IPS DF 6.9 (cell line): ENCODE measurements around the gene MYO1C.
A peak's percentile ranks its signal among the peaks of the same experiment; 100 is the strongest.

Experiments
- DNase-seq: peaks from one replicate; pipeline ENCODE4 v3.0.0-alpha.2; 2013; ENCODE audit warnings: low read depth, low spot score
- H3K27ac ChIP-seq: one replicate; pipeline ENCODE4 v1.5.1; 2013; ENCODE audit warnings: low read length, control low read depth
- H3K27me3 ChIP-seq: 2 replicates; pipeline ENCODE4 v1.6.1; 2013; ENCODE audit warnings: mild to moderate bottlenecking, low read length; ENCODE audit not compliant: control insufficient read depth, insufficient read depth
- H3K36me3 ChIP-seq: 2 replicates; pipeline ENCODE4 v1.6.1; 2013; ENCODE audit warnings: low read length; ENCODE audit not compliant: control insufficient read depth, insufficient read depth
- H3K4me1 ChIP-seq: 2 replicates; pipeline ENCODE4 v1.6.1; 2013; ENCODE audit warnings: low read length; ENCODE audit not compliant: control insufficient read depth, insufficient read depth
- H3K4me3 ChIP-seq: 2 replicates; pipeline ENCODE4 v1.5.1; 2013; ENCODE audit warnings: mild to moderate bottlenecking, low read length
- H3K9me3 ChIP-seq: 2 replicates; pipeline ENCODE4 v1.6.1; 2013; ENCODE audit warnings: low read length, inconsistent platforms; ENCODE audit not compliant: control insufficient read depth, insufficient read depth
- WGBS: extraction: QIAGEN DNeasy Blood & Tissue Kit; methylation state at CpG from one replicate; pipeline ENCODE4 v1.1.7; 2013; ENCODE audit warnings: mixed read lengths, missing lambda C conversion rate; ENCODE audit not compliant: insufficient read length, insufficient coverage; 5-methylcytosine and 5-hydroxymethylcytosine counted together

Gene MYO1C

DNA sequence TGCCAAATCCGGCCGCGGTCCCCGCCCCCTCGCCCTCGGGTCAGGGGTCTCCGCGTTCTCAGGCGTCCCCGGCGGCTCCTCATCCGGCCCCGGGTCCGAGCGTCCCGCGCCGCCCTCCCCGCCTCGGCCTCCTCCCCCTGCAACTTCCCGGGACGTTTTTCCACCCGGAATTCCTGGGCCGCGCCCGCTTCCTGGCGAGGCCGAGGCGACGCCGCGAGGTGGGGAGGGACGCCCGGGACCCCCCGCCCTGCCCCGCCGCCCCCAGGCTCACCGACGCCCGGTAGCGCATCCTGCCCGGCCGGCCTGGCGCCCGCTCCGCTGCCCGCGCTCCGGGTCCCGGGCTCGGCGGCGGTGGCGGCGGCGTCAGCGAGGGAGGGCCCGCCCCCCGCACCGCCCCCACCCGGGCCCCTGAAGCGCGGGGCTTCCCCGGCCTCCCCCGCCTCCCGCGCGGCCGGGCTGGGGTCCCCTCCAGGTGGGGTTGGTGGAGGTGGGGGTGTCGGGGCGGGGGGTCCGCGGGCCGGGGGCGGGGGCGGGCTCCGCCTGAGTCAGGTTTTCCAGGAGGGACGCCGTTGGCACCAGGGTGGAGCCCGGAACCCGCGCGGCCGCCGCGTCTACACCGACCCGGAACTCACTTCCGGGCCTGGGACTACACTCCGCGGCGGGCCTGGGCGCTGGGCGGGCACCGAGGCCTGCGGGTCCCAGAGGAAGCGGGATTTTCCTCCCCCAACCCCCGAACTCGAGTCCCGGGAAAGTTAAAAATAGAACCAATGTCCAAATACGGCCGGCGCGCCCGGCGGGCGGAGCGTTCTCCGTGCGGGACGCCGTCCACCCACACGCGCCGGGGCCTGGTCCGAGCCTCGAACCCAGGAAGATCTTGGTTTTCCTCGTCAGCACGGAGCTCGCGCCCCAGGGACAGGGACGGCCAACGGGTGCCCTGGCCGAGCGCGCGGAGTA, 6.8 kb downstream of the MYO1C start:
- peaks cover 3% of the 10 kb centered on the region; the same call in 1 of the 2 replicates for H3K4me1 ChIP-seq
- no peak for DNase-seq
- no CpG with 5 or more reads among the region's 127 CpGs for WGBS
- peak overlapping the region; percentile 43 for H3K4me3 ChIP-seq
- no peak overlapping the region for H3K27ac ChIP-seq
- no peaks in the 10 kb centered on the region for H3K27me3 ChIP-seq
- peaks cover 13% of the 10 kb centered on the region for H3K36me3 ChIP-seq
- H3K9me3 ChIP-seq = no peaks in the 10 kb centered on the region

DNA sequence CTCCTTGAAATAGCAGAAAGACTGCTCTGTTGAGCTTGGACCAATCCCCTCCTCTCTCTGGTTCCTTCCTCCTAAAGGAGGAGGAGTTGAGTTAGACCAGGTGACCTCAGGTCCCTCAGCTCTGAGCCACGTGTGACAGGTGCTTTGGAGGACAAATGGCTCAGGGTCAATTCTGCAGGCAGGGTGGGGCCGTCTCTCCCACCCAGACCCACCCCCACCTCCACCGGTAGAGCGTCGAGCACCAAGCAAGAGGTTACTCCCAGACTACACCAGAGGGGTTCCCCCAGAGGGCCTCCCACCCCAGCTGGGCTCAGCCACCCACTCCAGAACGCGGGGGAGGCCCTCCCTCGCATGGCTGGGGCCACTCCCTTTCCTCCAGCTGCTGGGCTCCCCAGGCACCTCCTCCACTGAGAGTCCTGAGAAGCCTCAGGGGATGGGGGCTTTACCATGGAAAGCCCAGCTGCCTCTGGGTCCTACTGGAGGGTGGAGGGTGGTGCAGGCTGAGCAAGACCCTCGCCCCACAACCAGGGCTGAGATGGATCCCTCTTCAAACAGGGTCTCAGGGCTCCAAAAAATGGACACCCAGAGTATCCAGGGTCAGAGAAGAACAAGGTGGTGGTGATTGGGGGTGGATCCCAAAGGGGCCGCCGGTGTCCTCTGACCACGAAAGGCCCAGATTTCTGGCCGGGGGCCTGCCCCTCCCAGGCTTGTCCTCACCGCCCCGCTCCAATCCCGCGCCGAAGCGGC, 7.6 kb downstream of the MYO1C start:
- DNase-seq = no peak
- no peaks in the 10 kb centered on the region for H3K9me3 ChIP-seq
- peaks cover 3% of the 10 kb centered on the region; the same call in 1 of the 2 replicates for H3K4me1 ChIP-seq
- H3K27ac ChIP-seq = no peak overlapping the region
- peaks cover 17% of the 10 kb centered on the region for H3K36me3 ChIP-seq
- WGBS = no CpG with 5 or more reads among the region's 19 CpGs
- peak overlapping the region; percentile 43; the same call in 1 of the 2 replicates for H3K4me3 ChIP-seq
- H3K27me3 ChIP-seq = no peaks in the 10 kb centered on the region

DNA sequence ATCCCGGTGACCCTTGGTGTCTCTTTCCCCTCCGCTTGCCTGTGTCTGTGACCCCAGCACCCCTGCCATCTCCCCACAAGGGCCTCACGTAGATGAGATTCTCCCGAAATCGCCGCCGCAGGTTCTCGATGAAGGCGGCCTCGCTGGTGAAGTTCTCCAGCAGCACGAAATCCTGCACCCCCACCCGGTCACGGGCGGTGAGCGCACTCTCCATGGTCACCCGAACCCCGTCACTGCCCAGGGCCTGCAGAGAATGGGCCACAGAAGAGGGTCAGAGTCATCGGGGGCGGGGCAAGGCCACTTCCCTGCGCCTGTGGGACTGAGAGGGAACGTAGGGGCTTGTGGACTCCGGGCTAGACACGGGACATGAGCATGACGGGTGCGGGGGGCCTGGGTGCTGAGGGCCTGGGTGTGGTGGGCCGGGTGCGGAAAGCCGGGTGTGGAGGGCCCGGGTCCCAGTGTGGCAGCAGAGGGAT, 8.4 kb downstream of the MYO1C start:
- WGBS = no CpG with 5 or more reads among the region's 29 CpGs
- peaks cover 3% of the 10 kb centered on the region; the same call in 1 of the 2 replicates for H3K4me1 ChIP-seq
- DNase-seq = no peak
- no peaks in the 10 kb centered on the region for H3K9me3 ChIP-seq
- no peak overlapping the region for H3K4me3 ChIP-seq
- H3K27ac ChIP-seq = no peak overlapping the region
- peaks cover 21% of the 10 kb centered on the region for H3K36me3 ChIP-seq
- no peaks in the 10 kb centered on the region for H3K27me3 ChIP-seq

DNA sequence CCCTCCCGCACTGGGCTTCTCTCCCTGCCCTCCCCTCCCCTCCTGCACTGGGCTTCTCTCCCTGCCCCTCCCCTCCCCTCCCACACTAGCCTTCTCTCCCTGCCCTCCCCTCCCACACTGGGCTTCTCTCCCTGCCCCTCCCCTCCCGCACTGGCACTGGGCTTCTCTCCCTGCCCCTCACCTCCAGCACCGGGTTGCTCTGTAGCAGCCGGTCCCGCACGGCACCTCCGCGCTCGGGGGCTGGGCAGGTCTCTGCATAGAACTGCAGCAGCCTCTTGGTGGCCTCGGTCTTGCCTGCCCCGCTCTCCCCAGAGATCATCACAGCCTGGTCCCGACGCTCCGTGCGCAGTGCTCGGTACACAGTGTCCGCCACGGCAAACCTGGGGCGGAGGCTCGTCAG, 9.8 kb downstream of the MYO1C start:
- no peak overlapping the region for H3K4me3 ChIP-seq
- no CpG with 5 or more reads among the region's 20 CpGs for WGBS
- no peak for DNase-seq
- no peaks in the 10 kb centered on the region for H3K9me3 ChIP-seq
- no peaks in the 10 kb centered on the region for H3K27me3 ChIP-seq
- peaks cover 30% of the 10 kb centered on the region for H3K36me3 ChIP-seq
- H3K4me1 ChIP-seq = peaks cover 3% of the 10 kb centered on the region; the same call in 1 of the 2 replicates
- no peak overlapping the region for H3K27ac ChIP-seq

DNA sequence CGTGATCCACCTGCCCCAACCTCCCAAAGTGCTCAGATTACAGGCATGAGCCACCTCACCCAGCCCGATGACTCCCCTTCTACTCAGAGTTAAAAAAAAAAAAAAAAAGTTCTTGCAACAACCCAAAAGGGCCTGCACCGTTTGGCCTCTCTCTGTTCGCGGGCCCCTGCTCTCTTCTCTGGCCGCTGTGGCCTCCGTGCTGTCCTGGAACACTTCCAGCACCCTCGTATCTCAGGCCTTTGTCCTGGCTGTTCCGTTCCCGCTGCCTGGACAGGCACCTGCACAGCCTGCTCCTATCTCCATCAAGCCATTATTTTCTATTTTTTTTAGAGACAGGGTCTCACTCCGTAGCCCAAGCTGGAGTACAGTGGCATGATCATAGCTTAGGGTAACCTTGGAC, 10.8 kb downstream of the MYO1C start:
- H3K36me3 ChIP-seq = peaks cover 35% of the 10 kb centered on the region
- WGBS = no CpG with 5 or more reads among the region's 11 CpGs
- no peaks in the 10 kb centered on the region for H3K9me3 ChIP-seq
- H3K4me1 ChIP-seq = 0 out of 2 replicates have a peak, but pooled peaks cover 2% of the 10 kb centered on the region
- H3K4me3 ChIP-seq = no peak overlapping the region
- no peak for DNase-seq
- H3K27me3 ChIP-seq = no peaks in the 10 kb centered on the region
- H3K27ac ChIP-seq = no peak overlapping the region

DNA sequence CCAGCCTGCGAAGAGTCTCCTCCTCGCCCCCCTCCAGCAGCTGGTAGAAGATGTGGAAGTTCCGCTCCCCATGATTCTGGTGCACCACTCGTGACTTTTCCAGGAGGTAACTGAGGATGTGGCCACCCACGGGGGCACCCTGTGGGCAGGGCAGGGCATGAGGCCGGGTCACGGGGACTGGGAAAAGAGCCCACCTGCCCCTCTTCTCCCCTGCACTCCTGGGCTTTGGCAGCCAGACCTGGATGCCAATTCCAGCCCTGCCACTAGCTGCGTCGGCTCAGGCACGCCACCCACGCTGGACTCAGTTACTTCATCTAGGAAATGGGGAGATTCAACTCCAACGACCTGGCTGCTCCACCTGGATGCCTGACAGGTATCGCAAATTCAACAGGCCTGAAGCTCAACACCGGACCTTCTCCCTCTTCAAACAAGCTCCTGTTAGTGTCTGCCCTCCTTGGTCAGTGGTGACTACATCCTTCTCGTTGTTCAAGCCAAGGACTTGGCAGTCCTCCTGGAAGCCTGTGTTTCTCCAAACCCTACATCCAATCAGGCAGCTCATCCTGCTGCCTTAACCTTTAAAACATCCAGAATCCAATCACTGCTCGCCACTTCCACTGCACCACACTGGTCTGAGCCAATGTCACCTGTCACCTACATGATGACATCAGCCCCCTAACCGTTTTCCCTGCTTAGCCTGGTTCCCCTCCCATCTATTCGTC, 11.6 kb downstream of the MYO1C start:
- WGBS = no CpG with 5 or more reads among the region's 18 CpGs
- no peak for DNase-seq
- H3K36me3 ChIP-seq = peaks cover 38% of the 10 kb centered on the region
- 0 out of 2 replicates have a peak, but pooled peaks cover 2% of the 10 kb centered on the region for H3K4me1 ChIP-seq
- no peak overlapping the region for H3K27ac ChIP-seq
- no peak overlapping the region for H3K4me3 ChIP-seq
- no peaks in the 10 kb centered on the region for H3K27me3 ChIP-seq
- H3K9me3 ChIP-seq = no peaks in the 10 kb centered on the region

DNA sequence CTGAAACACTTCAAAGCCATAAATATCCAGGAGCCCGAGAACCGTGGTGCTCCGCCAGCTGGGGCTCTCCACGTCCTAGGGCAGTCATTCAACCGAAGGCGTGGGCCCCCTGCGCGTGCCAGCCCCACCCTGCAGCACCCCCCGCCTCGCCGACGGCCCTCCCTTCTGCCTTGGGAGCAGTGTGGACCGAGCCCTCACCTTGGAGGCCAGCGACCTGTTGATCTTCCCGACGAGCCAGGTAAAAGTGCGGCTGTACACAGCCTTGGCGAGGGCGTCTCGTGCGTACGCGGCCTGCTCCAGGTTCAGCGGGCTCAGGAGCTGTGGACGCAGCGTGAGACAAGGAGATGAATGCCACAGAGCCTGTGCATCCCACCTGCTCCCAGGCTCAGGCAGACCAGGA, 14.1 kb downstream of the MYO1C start:
- Histone ChIP-seq H3K27me3 (no peaks in the 10 kb centered on the region), H3K4me3 (no peak overlapping the region), H3K36me3 (peaks cover 46% of the 10 kb centered on the region), H3K9me3 (no peaks in the 10 kb centered on the region), H3K27ac (no peak overlapping the region), H3K4me1 (no peaks in the 10 kb centered on the region)
- no peak for DNase-seq
- WGBS = no CpG with 5 or more reads among the region's 26 CpGs

DNA sequence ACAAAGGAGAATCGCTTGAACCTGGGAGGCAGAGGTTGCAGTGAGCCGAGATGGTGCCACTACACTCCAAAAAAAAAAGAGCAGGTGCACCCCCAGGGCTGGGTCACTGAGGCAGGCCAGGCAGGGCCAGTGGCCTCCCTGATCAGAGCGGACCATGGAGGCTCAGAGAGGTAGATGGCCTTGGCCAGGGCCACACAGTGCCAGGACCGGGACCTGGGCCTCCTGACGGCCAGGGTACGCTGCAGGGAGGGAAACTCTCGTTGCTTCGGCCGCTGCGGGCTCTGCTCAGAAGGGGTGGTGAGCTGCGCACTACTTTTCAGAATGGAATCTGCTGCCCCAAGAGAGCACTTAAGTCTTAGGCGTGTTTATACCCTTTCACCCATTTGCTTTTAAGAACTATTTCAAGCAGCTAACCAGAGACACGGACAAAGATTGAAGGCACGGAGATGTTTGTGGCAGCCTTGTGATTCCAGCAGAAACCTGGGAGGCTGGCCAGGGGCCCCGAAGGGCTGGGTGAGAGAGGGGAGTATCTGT, 17.1 kb downstream of the MYO1C start:
- no peak for DNase-seq
- no peak overlapping the region for H3K27ac ChIP-seq
- no CpG with 5 or more reads among the region's 15 CpGs for WGBS
- no peaks in the 10 kb centered on the region for H3K27me3 ChIP-seq
- no peaks in the 10 kb centered on the region; the same call in 1 of the 2 replicates for H3K4me1 ChIP-seq
- peaks cover 42% of the 10 kb centered on the region for H3K36me3 ChIP-seq
- no peaks in the 10 kb centered on the region for H3K9me3 ChIP-seq
- H3K4me3 ChIP-seq = no peak overlapping the region

DNA sequence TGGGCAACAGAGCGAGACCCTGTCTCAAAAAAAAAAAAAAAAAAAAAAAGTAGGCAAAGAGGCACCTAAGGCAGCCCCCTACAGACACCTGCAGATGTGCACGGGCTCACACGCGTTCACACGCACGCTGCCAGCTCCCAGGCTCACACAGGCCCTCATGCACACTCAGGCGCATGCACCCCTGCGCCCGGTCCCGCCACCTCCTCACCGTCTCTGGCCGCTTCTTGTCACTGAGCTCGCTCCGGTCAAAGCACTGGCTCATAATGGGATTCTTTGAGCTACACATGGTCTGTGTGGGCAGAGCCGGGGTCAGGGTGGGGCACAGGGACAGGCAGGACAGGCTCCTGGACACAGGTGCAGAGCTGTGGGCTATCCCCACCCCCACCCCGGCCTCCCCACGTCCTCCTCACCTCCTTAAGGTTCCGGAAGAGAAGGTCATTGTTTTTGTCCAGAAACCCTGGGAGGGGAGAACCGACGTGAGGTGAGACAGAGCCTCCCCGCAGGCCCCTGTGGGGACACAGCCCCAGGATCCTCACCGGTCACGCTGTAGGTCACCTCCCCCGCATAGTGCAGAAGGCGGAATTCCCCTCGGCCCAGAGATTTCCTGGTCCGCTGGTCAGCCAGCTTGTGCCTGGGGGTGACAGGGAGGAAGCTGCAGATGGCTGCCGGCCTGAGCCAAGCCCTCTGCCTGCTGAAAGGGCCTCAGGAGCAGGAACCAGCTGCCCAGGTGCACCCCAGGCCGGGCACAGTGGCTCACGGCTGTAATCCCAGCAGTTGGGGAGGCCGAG, 17.9 kb downstream of the MYO1C start:
- peaks cover 42% of the 10 kb centered on the region for H3K36me3 ChIP-seq
- no peak overlapping the region for H3K4me3 ChIP-seq
- H3K9me3 ChIP-seq = no peaks in the 10 kb centered on the region
- H3K27ac ChIP-seq = no peak overlapping the region
- WGBS = no CpG with 5 or more reads among the region's 31 CpGs
- no peaks in the 10 kb centered on the region; the same call in 1 of the 2 replicates for H3K4me1 ChIP-seq
- DNase-seq = no peak
- no peaks in the 10 kb centered on the region for H3K27me3 ChIP-seq
